Tibial nerve (tissue), 4 donors: ENCODE measurements around the gene IRS2. TPM values are rescaled to one million over a fixed set of nuclear protein-coding genes. Genes with fewer than 3 reads are reported as not detected.

Experiments used
- DNase-seq, 2 donors: peaks; one replicate each; pipeline ENCODE4 v3.0.0-alpha.2; 2019; ENCODE audit warnings: low spot score in 2 of 2
- H3K27ac ChIP-seq, 4 donors: fragments of 200-600 bp; sonication (generic) in 3 of 4; one replicate each; pipeline ENCODE4 v1.5.1; 2017 to 2019; ENCODE audit warnings: mild to moderate bottlenecking in 1 of 4
- H3K27me3 ChIP-seq, 2 donors: fragments of 200-600 bp; sonication (generic) in 1 of 2; one replicate each; pipeline versions ENCODE4 v1.5.1 to v1.6.0; 2017 to 2019
- H3K36me3 ChIP-seq, 3 donors: fragments of 200-600 bp; sonication (generic); one replicate each; pipeline ENCODE4 v1.5.1; 2018 to 2019
- H3K4me1 ChIP-seq, 4 donors: fragments of 200-600 bp; sonication (generic) in 3 of 4; one replicate each; pipeline ENCODE4 v1.5.1; 2017 to 2019
- H3K4me3 ChIP-seq, 4 donors: fragments of 200-600 bp; sonication (generic) in 3 of 4; one replicate each; pipeline ENCODE4 v1.5.1; 2017 to 2019; ENCODE audit warnings: mild to moderate bottlenecking in 1 of 4, moderate library complexity in 1 of 4
- H3K9me3 ChIP-seq, 4 donors: fragments of 200-600 bp; sonication (generic) in 3 of 4; one replicate each; pipeline ENCODE4 v1.5.1; 2017 to 2019
- CTCF ChIP-seq, 5 experiments: fragments of 200-600 bp in 3 of 5; fragments of 450-650 bp in 2 of 5; sonication (generic) in 3 of 5; IDR thresholded peaks; one replicate each; pipeline ENCODE4 v1.5.1; 2016 to 2019; ENCODE audit warnings: antibody characterized with exemption in 5 of 5, mild to moderate bottlenecking in 3 of 5, moderate library complexity in 2 of 5
- EP300 ChIP-seq, 2 donors: sonication (generic); formaldehyde crosslinking; IDR thresholded peaks; one replicate each; pipeline ENCODE4 v1.6.1; 2017; ENCODE audit warnings: antibody characterized with exemption in 2 of 2, mild to moderate bottlenecking in 1 of 2
- POLR2A ChIP-seq, 2 donors: fragments of 450-650 bp; IDR thresholded peaks; one replicate each; pipeline ENCODE4 v1.6.1; 2017; ENCODE audit warnings: antibody characterized with exemption in 2 of 2, mild to moderate bottlenecking in 2 of 2, moderate library complexity in 2 of 2
- WGBS, 2 donors: methylation state at CpG; one replicate each; pipeline ENCODE4 v1.1.5; 2018; 5-methylcytosine and 5-hydroxymethylcytosine counted together
- total RNA-seq, 4 donors: library from RNA; depleted of rRNA; stranded (reverse); fragments of >200 nt; gene quantifications; one replicate each; pipeline ENCODE4 v1.1.0, GENCODE V29; 2016

Gene IRS2
- total RNA-seq, 4 donors from 2014 or later: 38.3 to 60.9 (median 42.4) TPM

GRCh38 chr13:109773276-109773675, 13.1 kb downstream of the IRS2 start:
- Histone ChIP-seq H3K4me1 (peaks cover 0 to 70% (median 7%) of the 10 kb centered on the region in 4 donors), H3K27ac (no peak overlapping the region), H3K27me3 (no peaks in the 10 kb centered on the region), H3K9me3 (no peaks in the 10 kb centered on the region), H3K4me3 (no peak overlapping the region), H3K36me3 (peaks cover 0 to 28% (median 3%) of the 10 kb centered on the region in 3 donors)
- WGBS, 2 donors: 93 to 94% methylated on average over 6 of the region's 6 CpGs
- no peak for TF ChIP-seq CTCF (IDR thresholded peaks at IDR 0.05)
- TF ChIP-seq EP300 (IDR thresholded peaks at IDR 0.05): no peak
- no peak for DNase-seq

- 77 to 78% methylated on average over 15 of the region's 15 CpGs for WGBS, 2 donors
- Histone ChIP-seq H3K4me3 (no peak overlapping the region), H3K36me3 (peaks cover 0 to 28% (median 3%) of the 10 kb centered on the region in 3 donors), H3K4me1 (peaks cover 0 to 70% (median 5%) of the 10 kb centered on the region in 4 donors), H3K27ac (no peak overlapping the region), H3K9me3 (no peaks in the 10 kb centered on the region), H3K27me3 (no peaks in the 10 kb centered on the region)
- no peak for DNase-seq
- TF ChIP-seq POLR2A (IDR thresholded peaks at IDR 0.05) (no peak), EP300 (IDR thresholded peaks at IDR 0.05) (no peak), CTCF (IDR thresholded peaks at IDR 0.05) (no peak)
Observed at GRCh38 chr13:109771926-109772325, 14.5 kb downstream of the IRS2 start.

GRCh38 chr13:109770436-109770835, 15.9 kb downstream of the IRS2 start:
- peaks cover 0 to 60% (median 5%) of the 10 kb centered on the region in 4 donors for H3K4me1 ChIP-seq

GRCh38 chr13:109769921-109770320, 16.5 kb downstream of the IRS2 start:
- Histone ChIP-seq H3K36me3 (peaks cover 0 to 28% (median 3%) of the 10 kb centered on the region in 3 donors), H3K4me3 (no peak overlapping the region), H3K4me1 (peaks cover 0 to 65% (median 8%) of the 10 kb centered on the region in 4 donors), H3K27ac (no peak overlapping the region), H3K9me3 (no peaks in the 10 kb centered on the region), H3K27me3 (no peaks in the 10 kb centered on the region)
- no peak for DNase-seq
- TF ChIP-seq EP300 (IDR thresholded peaks at IDR 0.05): no peak
- TF ChIP-seq CTCF (IDR thresholded peaks at IDR 0.05): no peak
- no peak for TF ChIP-seq POLR2A (IDR thresholded peaks at IDR 0.05)
- WGBS, 2 donors: 90 to 94% methylated on average over 5 of the region's 5 CpGs

More at GRCh38 chr13:109770436-109770835, 15.9 kb downstream of the IRS2 start:
- peaks cover 0 to 28% (median 3%) of the 10 kb centered on the region in 3 donors for H3K36me3 ChIP-seq
- TF ChIP-seq EP300 (IDR thresholded peaks at IDR 0.05): no peak
- H3K27ac ChIP-seq: no peak overlapping the region
- no peaks in the 10 kb centered on the region for H3K27me3 ChIP-seq
- H3K4me3 ChIP-seq: no peak overlapping the region
- no peaks in the 10 kb centered on the region for H3K9me3 ChIP-seq
- 93 to 99% methylated on average over 6 of the region's 6 CpGs for WGBS, 2 donors
- DNase-seq: no peak

GRCh38 chr13:109769275-109769674, 17.1 kb downstream of the IRS2 start:
- Histone ChIP-seq H3K27ac (no peak overlapping the region), H3K4me3 (no peak overlapping the region), H3K4me1 (peaks cover 0 to 64% (median 9%) of the 10 kb centered on the region in 4 donors), H3K36me3 (peaks cover 0 to 28% (median 3%) of the 10 kb centered on the region in 3 donors), H3K9me3 (no peaks in the 10 kb centered on the region), H3K27me3 (no peaks in the 10 kb centered on the region)
- 80 to 91% methylated on average over 4 of the region's 4 CpGs for WGBS, 2 donors
- no peak for DNase-seq
- TF ChIP-seq EP300 (IDR thresholded peaks at IDR 0.05) (no peak), CTCF (IDR thresholded peaks at IDR 0.05) (no peak), POLR2A (IDR thresholded peaks at IDR 0.05) (no peak)

- peaks cover 0 to 65% (median 9%) of the 10 kb centered on the region in 4 donors for H3K4me1 ChIP-seq
- no peak for DNase-seq
- no peaks in the 10 kb centered on the region for H3K27me3 ChIP-seq
- no peak overlapping the region for H3K27ac ChIP-seq
- peaks cover 0 to 24% (median 3%) of the 10 kb centered on the region in 3 donors for H3K36me3 ChIP-seq
- no peak overlapping the region for H3K4me3 ChIP-seq
- TF ChIP-seq POLR2A (IDR thresholded peaks at IDR 0.05): no peak
- no peak for TF ChIP-seq EP300 (IDR thresholded peaks at IDR 0.05)
- no peak for TF ChIP-seq CTCF (IDR thresholded peaks at IDR 0.05)
- no peaks in the 10 kb centered on the region for H3K9me3 ChIP-seq
- WGBS, 2 donors: 91 to 98% methylated on average over 10 of the region's 10 CpGs
Observed at GRCh38 chr13:109768616-109769015, 17.8 kb downstream of the IRS2 start.
